ENCODE results near the gene SEL1L2.

DNA sequence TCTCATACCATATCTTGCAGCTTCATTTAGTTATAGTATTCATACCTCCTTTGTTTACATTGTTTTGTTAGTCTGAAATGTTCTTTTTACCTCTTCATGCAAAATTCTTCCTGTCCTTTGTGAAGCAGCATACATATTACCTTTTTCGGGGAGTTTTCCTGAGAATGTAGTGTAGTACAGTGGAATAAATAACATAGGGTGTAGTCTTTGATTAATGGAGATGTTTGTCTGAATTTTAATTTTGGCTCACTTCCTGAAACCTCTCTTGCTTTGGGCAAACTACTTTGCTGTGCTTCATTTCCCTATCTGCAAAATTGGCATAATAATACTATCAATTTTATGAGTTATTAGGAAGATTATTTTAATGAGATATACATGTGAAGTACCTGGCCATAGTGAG, 10.5 kb upstream of the SEL1L2 start:
- TF ChIP-seq, protein P1, sequence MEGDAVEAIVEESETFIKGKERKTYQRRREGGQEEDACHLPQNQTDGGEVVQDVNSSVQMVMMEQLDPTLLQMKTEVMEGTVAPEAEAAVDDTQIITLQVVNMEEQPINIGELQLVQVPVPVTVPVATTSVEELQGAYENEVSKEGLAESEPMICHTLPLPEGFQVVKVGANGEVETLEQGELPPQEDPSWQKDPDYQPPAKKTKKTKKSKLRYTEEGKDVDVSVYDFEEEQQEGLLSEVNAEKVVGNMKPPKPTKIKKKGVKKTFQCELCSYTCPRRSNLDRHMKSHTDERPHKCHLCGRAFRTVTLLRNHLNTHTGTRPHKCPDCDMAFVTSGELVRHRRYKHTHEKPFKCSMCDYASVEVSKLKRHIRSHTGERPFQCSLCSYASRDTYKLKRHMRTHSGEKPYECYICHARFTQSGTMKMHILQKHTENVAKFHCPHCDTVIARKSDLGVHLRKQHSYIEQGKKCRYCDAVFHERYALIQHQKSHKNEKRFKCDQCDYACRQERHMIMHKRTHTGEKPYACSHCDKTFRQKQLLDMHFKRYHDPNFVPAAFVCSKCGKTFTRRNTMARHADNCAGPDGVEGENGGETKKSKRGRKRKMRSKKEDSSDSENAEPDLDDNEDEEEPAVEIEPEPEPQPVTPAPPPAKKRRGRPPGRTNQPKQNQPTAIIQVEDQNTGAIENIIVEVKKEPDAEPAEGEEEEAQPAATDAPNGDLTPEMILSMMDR (IDR thresholded peaks at IDR 0.05; ENCODE audit: low read depth, low read length, poor library complexity, severe bottlenecking) = no peak
- no peak for TF ChIP-seq EZH2phosphoT487 (IDR thresholded peaks at IDR 0.05; ENCODE audit: borderline replicate concordance, low read length)
